D721Med (cell line): ENCODE data around the gene TGFBI.

Experiments used
- DNase-seq: peaks from one replicate; pipeline ENCODE4 v3.0.0; 2011; ENCODE audit warnings: low spot score; ENCODE audit not compliant: insufficient read length
- FAIRE-seq: peaks from 2 replicates; lab custom pipeline; 2011; peaks lifted over from hg19 to GRCh38; lab: Jason Lieb, UNC
- TF ChIP-seq, protein P1 (sequence below): IDR thresholded peaks from 2 replicates; pipeline ENCODE4 v1.5.1; 2012; ENCODE audit warnings: mild to moderate bottlenecking, control low read depth; ENCODE audit not compliant: insufficient read depth; ENCODE audit errors: missing control alignments

Gene TGFBI

DNA sequence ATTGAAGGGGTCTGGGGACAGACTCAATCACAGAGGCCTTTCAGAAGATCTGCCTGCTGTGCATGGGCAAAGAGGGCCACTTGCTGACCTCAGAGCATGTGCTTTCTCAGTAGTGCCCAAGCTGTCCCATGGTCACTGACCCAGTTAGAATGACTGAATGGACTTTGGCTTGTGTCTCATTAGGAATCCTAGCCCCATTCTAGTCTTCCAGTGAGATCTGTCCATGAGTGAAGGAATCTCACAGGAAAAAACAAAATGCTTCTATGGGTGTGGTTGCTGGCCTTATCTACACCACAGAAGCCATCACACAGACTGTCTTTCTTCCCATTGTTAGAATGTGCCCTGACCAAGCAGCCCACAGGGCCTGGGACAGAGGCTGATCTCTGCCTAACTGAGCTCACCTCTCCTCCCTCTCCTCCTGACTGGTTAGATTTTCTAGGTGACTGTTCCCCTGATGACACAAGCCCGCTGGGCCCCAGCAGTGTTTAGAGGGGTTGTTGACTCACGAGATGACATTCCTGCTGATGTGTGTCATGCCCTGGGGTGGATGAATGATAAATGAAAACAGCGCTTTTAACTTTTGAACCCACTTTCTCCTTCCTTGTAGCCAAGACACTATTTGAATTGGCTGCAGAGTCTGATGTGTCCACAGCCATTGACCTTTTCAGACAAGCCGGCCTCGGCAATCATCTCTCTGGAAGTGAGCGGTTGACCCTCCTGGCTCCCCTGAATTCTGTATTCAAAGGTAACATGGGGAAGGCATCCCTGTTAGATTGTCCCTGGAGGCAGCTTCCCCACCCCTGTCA is 24.8 kb downstream of the TGFBI start:
- TF ChIP-seq, protein P1, sequence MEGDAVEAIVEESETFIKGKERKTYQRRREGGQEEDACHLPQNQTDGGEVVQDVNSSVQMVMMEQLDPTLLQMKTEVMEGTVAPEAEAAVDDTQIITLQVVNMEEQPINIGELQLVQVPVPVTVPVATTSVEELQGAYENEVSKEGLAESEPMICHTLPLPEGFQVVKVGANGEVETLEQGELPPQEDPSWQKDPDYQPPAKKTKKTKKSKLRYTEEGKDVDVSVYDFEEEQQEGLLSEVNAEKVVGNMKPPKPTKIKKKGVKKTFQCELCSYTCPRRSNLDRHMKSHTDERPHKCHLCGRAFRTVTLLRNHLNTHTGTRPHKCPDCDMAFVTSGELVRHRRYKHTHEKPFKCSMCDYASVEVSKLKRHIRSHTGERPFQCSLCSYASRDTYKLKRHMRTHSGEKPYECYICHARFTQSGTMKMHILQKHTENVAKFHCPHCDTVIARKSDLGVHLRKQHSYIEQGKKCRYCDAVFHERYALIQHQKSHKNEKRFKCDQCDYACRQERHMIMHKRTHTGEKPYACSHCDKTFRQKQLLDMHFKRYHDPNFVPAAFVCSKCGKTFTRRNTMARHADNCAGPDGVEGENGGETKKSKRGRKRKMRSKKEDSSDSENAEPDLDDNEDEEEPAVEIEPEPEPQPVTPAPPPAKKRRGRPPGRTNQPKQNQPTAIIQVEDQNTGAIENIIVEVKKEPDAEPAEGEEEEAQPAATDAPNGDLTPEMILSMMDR, result no peak
- DNase-seq, result no peak
- FAIRE-seq, result no peak

DNA sequence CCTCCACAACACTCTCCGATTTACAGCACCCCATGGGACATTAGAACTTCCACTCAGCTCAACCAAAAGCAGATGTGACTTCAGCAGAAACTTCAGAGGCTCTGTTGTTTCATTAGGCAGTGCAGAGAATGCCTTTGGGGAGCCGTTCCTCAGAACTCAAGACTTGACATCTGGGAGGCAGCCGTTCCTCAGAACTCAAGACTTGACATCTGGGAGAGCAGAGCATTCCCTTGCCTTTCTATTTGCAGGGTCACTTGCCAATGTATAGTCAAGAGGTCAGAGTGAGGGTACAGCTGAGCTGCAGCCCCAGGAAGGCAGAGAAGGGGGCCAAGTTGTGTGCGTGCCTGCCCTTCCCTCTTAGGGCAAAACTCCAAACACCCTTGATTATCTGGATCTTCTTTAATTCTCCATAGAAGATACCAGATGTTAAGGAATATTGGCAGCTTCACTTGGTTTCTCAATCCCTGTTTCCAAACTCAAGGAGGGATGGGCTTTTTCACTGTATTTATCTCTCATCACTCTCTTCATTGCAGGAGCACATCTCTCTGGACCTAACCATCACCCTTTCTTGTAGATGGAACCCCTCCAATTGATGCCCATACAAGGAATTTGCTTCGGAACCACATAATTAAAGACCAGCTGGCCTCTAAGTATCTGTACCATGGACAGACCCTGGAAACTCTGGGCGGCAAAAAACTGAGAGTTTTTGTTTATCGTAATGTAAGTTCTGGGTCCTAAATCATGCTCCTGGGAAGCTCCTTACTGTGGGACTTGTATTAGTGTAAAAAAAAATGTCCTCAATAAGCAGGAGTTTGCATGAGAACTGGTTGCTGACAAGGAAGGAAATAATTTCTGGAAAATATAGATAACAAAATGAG is 25.6 kb downstream of the TGFBI start:
- DNase-seq (no peak), FAIRE-seq (no peak)
- TF ChIP-seq, protein P1, result no peak

DNA sequence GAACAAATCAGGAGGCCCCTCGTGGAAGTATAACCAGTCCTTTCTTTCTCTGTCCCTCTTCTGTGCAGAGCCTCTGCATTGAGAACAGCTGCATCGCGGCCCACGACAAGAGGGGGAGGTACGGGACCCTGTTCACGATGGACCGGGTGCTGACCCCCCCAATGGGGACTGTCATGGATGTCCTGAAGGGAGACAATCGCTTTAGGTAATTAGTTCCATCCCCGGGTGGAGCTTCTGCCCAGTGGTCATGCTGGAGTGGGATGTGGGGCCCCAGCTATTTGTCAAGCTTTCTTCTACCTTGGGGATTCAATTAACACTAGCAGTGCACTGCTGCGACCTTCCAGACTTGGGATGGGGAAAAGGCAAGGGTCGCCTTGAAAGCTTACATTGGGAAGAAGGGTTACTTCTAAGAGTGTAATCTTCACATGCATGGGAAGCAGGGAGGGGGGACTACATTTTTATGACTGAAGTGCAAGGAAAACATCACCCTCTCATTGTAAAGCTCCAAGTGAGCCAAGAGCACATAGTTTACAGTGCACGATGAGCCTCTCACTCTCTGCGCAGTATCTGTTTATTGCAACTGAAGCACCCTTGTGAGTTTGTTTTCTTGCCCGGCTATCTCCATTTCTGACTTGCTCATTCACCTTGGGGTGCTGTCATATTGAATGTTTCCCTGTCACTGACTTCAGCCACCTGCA is 27.0 kb downstream of the TGFBI start:
- FAIRE-seq, result no peak
- TF ChIP-seq, protein P1, result no peak
- DNase-seq, result no peak

DNA sequence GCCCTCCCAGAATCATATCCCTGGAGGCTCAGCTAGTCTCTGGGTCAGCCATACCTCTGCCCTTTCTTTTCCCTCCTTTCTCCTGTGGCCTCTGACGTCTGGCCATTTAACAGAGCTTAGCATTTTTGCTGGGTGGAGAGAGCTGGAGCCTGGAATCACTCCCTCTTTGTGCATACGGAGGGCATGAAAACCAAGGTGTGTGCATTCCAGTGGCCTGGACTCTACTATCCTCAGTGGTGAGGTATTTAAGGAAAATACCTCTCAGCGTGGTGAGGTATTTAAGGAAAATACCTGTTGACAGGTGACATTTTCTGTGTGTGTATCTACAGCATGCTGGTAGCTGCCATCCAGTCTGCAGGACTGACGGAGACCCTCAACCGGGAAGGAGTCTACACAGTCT is 27.5 kb downstream of the TGFBI start:
- TF ChIP-seq, protein P1, result no peak
- FAIRE-seq, result no peak
- DNase-seq, result no peak

DNA sequence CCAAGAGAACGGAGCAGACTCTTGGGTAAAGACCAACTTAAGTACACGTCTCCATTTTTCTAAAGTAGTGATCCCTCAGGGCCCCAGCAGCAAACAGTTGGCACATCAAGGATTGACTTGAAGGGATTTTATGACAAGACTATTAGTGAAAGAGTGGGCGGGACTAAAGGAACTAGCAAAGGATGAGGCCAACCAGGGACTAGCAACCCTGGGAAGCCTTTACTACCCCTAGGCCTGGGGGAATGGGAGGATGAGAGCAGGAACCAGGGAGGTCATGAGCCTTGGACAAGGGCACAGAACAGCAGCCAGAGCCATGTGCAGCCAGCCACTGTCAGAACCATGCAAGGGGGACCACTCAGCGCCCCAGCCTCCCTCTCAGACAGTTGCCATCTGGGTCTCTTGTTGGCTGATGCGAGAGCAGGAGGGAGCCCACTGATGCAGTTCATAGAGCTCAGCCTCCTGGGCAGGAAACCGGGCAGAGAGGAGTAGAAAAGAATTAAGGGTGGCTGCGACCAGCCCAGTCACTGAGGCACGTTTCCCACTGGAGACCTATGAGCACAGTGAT is 28.1 kb downstream of the TGFBI start:
- no peak for DNase-seq
- TF ChIP-seq, protein P1, result no peak
- no peak for FAIRE-seq

DNA sequence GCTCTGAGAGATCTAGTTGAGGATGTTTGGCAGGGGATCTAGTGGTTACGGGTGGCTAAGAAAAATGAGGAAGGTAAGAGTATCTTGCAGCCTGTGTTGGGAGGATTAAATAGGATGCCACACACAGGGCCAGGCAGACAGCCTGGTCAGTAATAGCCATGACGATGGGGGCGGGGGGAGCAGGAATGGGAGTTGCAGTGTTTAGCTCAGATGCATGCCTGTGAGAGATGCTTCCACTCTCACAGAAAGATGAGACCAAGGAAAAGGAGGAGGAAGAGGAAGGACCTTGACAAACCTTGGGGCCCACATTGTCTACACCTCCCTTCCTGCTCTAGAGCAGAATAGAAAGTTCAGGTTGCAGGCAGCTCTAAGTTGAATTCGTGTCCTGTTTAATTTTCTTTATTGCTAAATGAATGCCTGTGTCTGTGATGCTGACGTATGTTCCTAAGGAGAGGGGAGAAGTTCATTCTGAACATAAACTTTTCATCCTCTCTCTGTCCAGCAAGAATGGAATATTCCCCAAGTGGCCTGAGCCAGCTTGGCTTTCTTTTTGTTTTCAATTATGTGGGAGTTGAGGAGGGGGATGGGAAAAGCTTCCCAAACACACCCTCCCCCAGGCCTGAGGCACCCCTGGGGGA is 28.7 kb downstream of the TGFBI start:
- TF ChIP-seq, protein P1, result no peak
- FAIRE-seq (no peak), DNase-seq (no peak)
